Activated CD4-positive, alpha-beta memory T cell treated with anti-CD3 and anti-CD28 coated beads for 36 hours (primary cell): ENCODE measurements around the gene LRAT. TPM values are rescaled to one million over a fixed set of nuclear protein-coding genes. Genes with fewer than 3 reads are reported as not detected.

Source experiments
- CTCF ChIA-PET: fragments of 350-600 bp; sonication (Branson Sonifier 250); formaldehyde crosslinking; loops from one replicate; lab custom pipeline; 2021; ENCODE audit warnings: antibody characterized with exemption, inconsistent platforms; lab: Charles Lee
- POLR2A ChIA-PET: fragments of 350-600 bp; sonication (Branson Sonifier 250); formaldehyde crosslinking; loops from one replicate; lab custom pipeline; 2021; ENCODE audit warnings: antibody characterized with exemption; lab: Charles Lee
- DNase-seq: peaks from one replicate; pipeline ENCODE4 v3.0.0-alpha.2; 2020
- H3K27ac Mint-ChIP-seq: one replicate; pipeline ENCODE4 v1.8.0; 2021; ENCODE audit warnings: mixed read lengths
- H3K27me3 Mint-ChIP-seq: one replicate; pipeline ENCODE4 v1.8.0; 2021; ENCODE audit warnings: mixed read lengths
- H3K36me3 Mint-ChIP-seq: one replicate; pipeline ENCODE4 v1.8.0; 2021; ENCODE audit warnings: mixed read lengths
- H3K4me1 Mint-ChIP-seq: one replicate; pipeline ENCODE4 v1.8.0; 2021; ENCODE audit warnings: low read depth, mixed read lengths
- H3K4me3 Mint-ChIP-seq: one replicate; pipeline ENCODE4 v1.8.0; 2021; ENCODE audit warnings: mild to moderate bottlenecking, mixed read lengths
- H3K9me3 Mint-ChIP-seq: one replicate; pipeline ENCODE4 v1.8.0; 2021; ENCODE audit warnings: mixed read lengths
- intact Hi-C: fragments of 100-400 bp; cut with micrococcal nuclease; formaldehyde crosslinking; loops from one replicate; pipeline ENCODE4 v1.15.1; 2023
- total RNA-seq, 2 experiments: library from RNA; stranded (reverse); gene quantifications; one replicate each; pipeline ENCODE4 v1.2.3, GENCODE V29; 2021

The LRAT gene
- total RNA-seq, 2 experiments from 2014 or later = not detected

- Mint-ChIP-seq H3K4me1 (no peaks in the 10 kb centered on the region), H3K9me3 (no peaks in the 10 kb centered on the region), H3K27ac (no peak within 1 kb of the TSS), H3K36me3 (no peaks in the 10 kb centered on the region), H3K27me3 (peaks cover 16% of the 10 kb centered on the region), H3K4me3 (no peak within 1 kb of the TSS)
- DNase-seq = no peak
- intact Hi-C loops = no loop called here
- CTCF ChIA-PET = no interaction called here
- POLR2A ChIA-PET = no interaction called here
Observed at GRCh38 chr4:154781126-154781982, 37.6 kb downstream of the LRAT start, which contains the start of gene RBM46. TSS of gene RBM46 (plus strand) at chr4:154781272. CDS start at chr4:154796753, 15,481 bp downstream.

- Mint-ChIP-seq H3K9me3 (no peaks in the 10 kb centered on the region), H3K4me1 (no peaks in the 10 kb centered on the region), H3K36me3 (no peaks in the 10 kb centered on the region), H3K27me3 (peaks cover 16% of the 10 kb centered on the region), H3K27ac (no peak overlapping the region), H3K4me3 (no peak overlapping the region)
- ChIA-PET POLR2A (no interaction called here), CTCF (no interaction called here)
- intact Hi-C loops = no loop called here
- no peak for DNase-seq
Observed at GRCh38 chr4:154781983-154782293, 38.1 kb downstream of the LRAT start.

Other genes with a start within 250 kb of the LRAT start
- gene PLRG1, start 193.6 kb upstream of the LRAT start, total RNA-seq = 100 to 1,000 TPM in 1 of 2 experiments, 10 to 100 TPM in 1; 99.3 to 103 TPM
- gene FGB, start 181.0 kb upstream of the LRAT start, total RNA-seq = not detected
- gene FGA, start 153.3 kb upstream of the LRAT start, total RNA-seq = not detected
- gene FGG, start 131.3 kb upstream of the LRAT start, total RNA-seq = not detected
- gene RBM46, start 37.3 kb downstream of the LRAT start, total RNA-seq = not detected